HG03103 (cell line): ENCODE results near the gene TSPAN5.

Experiments used
- ATAC-seq: cut with Tn5 transposase; IDR thresholded peaks from one replicate; pipeline ENCODE4 v1.9.1; 2021; ENCODE audit warnings: low read depth; ENCODE audit not compliant: unreplicated experiment

Gene TSPAN5

DNA sequence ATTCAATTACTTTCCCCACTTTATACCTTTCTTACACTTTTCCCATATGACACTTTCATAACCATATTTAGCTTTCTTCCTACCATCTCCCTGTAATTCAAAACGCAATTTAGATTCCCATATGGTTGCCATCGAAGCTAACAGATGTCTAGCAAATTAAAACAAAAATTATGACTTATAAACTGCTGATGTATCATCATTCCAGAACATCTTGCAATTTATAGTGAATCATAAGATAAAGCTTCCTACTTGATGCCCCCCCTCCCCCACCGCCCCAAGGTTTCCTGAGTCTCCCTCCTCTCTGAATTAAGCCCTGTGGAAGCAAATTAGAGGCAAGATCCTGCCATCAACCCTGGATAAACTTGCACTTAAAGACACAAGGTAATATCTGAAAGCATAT is 5.4 kb downstream of the TSPAN5 start:
- no peak for ATAC-seq

DNA sequence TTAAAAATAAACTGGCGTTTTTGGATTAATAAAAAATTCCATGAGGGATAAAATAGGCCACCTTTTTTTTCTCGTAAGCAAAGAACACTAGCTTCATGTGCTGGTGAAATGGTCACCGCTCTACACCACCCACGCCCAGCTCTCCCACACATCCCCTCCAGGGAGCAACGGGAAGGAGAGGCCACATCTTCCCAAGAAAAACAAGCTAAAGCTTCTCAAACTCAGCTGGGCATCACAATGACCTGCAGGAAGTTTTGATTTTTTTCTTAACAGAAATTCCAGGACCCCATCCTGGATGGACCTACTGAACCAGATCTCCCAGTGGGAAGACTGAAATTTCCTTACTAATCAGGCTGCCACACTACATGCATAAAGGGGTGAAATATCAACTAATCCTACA is 9.8 kb downstream of the TSPAN5 start:
- no peak for ATAC-seq

DNA sequence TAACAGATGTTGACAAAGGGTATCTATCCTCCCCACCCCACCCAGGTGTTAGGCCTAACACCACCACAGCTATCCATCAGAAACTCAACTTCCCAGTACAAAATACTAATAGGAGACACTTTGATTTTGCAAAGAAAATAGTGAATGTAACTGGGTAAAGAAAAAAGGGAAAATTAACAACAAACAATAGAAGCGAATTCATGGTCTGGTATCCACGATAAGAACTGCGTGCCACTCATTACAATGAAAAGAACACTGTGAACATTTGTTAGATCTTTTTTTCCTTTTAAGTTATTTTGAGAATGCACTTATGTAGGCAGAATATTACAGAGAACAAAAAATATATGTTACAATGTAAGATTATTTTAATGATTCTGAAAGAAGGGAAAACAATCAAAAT is 12.0 kb downstream of the TSPAN5 start:
- no peak for ATAC-seq

- ATAC-seq = no peak
These were observed 12.9 kb downstream of the TSPAN5 start for GRCh38 chr4:98645527-98645926.

DNA sequence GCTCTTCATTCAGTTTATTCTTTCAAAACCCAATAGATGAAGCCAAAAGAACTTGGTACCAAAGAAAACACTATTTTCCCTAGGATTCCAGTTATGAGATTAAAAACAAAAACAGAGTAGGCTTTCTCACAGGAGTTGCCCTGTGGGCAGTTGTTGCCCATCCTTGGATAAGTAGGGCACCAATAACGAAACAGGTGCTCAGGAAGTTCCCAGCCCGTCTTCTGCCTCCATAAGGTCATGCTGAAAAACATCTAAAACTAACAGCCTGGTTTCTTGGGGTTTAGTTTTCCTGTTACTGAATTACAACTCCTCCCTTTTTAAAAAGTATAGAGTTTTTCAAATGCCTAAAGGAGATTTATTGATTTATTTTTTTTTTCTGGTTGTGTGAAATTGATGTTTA is 14.7 kb downstream of the TSPAN5 start:
- ATAC-seq = no peak

DNA sequence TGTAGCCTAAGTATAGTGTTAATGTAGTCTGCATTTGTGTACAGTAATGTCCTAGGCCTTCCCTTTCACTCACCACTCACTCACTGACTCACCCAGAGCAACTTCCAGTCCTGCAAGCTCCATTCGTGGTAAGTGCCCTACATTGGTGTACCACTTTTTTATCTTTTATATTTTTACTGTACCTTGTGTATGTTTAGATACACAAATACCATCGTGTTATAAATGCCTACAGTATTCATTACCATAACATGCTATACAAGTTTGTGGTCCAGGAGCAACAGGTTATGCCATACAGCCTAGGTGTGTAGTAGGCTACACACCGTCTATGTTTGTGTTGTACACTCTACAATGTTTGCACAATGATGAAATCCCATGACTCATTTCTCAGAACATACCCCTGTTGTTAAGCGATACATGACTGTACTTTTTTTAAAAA is 15.4 kb downstream of the TSPAN5 start:
- no peak for ATAC-seq

DNA sequence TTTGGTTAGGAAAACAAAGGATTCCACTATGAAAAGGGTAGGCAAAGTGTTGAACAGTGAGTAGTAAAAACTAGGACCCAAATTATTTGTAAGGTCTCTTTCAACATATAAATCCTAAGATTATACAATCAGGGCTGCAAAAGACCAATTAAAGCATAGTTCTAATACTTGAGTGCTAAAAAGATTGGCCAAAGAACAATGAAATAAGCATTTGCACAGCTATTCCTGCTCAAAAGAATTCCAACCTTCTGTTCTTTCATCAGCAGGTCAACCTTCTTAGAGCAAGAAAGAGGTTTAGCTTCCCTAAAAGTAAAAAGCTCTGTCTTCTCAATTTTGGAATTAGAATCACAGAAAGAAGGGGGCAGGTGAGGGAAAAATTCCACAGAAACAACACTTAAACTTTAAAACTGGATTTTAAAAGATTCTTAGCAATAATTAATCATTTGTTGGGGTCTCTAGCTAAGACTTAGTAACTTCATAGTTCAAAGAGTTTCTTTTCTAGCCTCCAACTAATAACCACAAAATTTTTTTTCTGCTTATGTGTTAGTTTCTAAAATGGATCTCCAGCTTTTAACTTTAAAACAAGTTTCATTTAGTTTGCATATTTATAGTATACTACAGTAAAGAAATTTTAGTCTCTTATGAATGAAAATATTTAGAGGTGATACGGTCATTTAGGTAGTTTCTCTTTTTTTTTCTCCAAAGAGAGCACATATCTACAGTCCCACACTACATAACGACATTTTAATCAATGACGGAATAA is 16.3 kb downstream of the TSPAN5 start:
- ATAC-seq = no peak

DNA sequence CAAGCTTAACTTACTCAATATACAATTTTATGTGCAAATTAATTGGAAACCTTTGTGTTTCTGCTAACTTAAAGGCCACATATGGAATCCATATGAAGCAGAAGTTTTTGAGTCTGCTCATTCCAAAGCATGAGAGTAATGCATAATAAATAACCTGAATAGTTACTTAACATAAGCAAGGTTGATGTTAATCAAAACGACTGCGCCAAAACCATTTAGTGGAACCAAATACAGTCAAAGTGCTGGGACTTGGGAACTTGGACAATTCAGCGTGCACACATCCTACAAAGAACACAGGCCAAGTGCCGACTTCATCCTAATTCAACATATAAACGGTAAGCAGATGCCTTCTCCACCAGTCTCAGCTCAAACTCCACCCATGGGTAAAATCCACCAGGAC is 17.0 kb downstream of the TSPAN5 start:
- no peak for ATAC-seq

- peak; percentile 56 for ATAC-seq
These were observed 18.9 kb downstream of the TSPAN5 start for GRCh38 chr4:98639523-98639922.

DNA sequence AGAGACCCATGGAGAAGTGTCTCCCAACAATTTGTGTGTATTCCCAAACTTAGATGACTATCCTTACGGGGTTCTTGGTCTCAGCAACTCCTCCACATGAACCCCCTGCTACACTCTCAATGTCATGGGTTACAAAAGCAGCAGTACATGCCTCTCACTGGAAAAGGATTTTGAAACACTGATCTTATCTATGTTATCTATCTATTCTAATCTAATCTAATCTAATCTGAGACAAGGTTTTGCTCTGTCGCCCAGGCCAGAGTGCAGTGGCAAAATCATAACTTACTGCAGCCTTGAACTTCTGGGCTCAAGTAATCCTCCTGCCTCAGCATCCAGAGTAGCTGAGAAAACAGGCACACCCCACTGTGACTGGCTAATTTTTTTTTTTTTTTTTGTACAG is 19.3 kb downstream of the TSPAN5 start:
- ATAC-seq = no peak

DNA sequence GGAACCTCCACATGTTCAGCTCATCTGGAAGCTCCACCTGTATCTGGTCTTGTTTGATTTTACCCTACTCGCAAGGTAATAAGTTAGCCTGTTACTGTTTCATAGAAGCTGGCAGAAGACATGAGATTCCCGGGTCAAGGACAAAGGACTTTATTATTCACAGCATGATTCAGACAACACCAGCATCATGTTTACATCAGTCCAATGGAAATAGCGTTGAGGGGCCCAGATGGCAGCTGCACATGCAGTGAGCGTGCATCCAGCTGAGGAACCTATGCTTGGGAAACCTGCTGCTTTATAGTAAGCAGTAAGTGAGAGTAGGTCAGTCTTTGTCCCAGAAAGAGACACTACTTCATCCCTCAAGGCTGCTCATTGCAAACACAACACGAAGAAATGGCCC is 19.8 kb downstream of the TSPAN5 start:
- no peak for ATAC-seq

DNA sequence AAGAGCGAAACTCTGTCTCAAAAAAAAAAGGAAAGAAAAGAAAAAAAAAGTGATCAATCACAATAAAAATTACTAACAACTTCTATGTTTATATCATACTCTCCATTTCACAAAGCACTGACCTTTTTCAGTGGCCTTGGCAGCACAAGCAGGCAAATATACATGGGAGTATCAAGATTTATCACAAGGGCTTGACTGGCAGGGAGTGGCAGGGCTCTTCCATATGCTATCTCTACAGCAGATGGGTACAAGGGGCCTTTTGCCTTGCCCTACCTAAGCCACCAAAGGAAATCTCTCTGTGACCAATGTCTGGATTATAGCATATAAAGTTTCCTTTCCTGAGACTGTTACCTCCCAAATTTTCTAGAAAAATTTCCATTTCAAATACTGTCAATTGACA is 24.4 kb downstream of the TSPAN5 start:
- ATAC-seq = no peak

DNA sequence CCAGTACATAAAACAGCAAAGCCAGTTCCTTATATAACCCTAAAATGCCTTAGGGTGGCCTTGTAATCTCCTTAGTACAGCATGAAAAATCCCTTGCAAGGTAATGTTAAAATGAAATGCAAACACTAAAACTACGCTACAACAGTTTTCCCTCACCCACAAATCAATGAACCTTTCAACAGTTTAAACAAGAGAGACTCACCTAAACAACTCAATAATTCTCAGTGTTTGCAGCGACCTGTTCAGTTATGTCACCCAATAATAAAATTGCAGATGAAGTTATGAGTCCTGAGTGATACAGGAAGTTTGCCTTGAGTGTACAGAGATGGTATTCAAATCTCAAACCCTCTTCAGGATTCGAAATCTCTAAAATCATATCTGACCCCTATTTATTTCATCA is 25.3 kb downstream of the TSPAN5 start:
- ATAC-seq = no peak

DNA sequence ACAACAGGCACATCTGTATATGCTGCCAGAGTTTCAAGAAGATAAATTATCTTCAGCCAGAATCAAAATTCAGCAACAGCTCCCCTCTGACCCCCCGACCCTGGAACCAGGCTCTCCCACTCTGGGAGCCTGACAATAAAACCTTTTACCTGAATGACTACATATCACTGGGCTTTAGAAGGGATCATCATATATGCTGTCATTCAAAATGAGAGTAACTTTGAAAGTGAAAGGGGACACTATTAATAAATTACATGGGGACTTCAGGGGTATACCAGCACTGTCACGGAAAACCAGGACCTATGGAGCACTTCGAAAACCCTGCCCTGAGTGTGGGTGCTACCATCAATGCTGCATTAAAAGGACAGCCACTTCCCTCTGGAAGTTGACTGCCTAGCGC is 26.2 kb downstream of the TSPAN5 start:
- no peak for ATAC-seq

DNA sequence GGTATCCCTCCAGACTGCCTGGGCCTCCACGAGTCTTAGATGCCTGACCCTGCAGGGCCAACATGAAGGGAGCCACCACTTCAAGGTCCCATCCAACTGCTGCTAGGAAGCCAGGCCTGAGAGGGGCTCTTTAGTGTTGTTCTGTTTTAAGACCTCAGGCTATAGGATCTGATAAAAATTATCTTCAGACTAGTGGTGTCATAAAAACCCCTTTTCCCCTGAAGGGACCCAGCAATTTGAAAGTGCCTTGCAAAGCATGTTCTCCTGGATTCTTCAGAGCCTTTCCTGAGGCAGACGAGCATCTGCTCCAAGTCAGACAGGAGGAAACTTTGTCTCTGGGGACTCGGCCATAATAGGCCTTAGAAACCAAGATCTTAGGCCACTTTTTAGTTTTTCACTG is 26.9 kb downstream of the TSPAN5 start:
- ATAC-seq = no peak

DNA sequence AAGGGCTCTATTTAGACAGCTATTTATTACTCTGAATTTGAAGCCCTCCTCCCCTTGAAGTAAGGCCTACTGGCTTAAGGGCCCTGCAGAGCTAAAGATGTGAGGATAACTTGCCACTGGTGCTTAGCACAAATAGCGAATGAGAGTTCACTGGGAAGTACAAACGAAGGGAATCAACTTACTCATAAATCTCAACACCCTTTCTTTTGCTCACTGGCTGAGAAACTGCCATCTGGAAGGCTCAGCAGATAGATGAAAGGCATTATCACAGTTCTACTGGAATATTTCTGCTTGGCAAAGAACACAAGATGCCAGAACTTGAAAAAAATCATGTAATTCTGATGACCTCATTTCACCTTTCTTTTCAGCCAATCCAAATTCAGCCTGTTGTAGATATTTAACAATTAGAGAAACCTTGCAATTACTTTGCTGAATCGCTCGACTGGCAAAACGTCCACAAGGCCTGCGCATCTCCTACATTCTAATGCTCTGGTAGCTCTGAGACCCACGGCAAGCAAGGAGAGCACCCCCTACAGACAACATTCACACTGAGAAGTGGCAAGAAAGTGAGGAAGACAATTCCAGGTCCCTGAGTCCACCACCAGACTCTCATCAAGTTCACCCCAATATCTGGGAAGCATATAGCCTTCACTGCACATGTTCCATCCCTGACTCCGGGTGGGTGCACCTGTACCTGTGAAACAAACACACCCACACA is 27.5 kb downstream of the TSPAN5 start:
- ATAC-seq = no peak

DNA sequence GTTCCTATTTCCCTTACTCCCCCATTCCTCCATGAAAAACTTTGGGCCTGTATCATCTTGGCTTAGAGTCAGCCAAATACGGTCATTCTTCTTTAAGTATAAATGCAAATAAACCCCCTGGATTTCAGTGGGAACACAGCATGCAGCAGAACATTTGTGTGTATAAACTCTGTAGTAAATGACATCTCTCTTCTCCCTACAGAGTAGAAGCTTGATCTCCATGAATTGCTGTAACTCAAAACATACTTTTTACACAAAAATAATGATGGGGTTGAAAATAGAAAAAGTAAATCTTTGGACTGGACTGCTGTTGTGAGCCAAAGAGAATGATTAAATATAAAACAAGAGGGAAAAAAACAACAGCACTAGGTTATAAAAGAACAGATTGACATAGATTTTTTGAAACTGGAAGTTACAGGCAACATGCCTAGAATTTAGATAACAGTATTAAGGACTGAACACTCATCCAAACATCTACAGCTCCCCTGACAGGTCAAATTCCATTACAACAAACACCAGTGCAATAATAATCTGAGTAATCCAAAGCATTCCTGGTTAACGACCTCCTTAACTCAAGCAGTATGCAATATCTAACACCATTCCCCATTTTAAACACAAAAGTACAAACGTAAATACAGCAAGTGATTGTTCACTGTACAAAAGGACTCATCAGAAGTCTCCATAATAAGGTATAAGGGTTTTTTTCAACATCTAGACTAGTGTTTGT is 30.7 kb downstream of the TSPAN5 start:
- no peak for ATAC-seq

- no peak for ATAC-seq
These were observed 32.1 kb downstream of the TSPAN5 start for GRCh38 chr4:98626350-98626749.

DNA sequence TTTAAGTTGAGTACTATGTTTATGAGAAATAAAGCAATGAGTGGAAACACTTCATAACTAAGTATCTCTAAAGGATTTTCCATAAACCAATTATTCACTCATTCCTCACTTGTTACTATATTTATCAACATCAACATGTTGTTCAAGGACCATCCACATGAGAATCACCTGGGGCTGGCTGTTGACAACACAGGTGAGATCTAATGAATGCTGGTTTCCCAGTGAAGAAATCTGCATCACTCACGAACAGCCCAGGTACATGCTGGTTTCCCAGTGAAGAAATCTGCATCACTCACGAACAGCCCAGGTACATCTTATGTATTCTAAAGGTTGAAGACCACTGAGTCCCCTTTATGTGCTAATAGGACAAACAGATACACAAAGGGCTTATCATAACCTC is 32.5 kb downstream of the TSPAN5 start:
- ATAC-seq = no peak

DNA sequence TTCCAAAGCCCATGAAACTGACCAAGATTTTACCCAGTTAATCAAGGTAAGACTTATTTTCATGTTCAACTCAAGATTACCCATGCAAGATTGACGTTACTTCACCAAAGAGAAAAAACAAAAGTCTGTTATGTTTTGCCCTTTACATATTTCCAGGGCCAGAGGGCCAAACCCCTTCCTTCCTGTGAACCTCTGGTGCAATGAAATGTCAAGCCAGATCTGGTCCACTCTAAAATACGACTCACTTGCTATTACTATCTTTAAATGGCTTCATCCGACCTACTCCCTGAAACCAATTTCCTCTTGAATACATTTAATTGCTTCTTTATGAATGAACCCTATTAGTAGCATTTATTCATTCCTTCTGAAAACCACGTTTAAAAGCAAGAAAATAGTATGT is 33.0 kb downstream of the TSPAN5 start:
- ATAC-seq = no peak

- ATAC-seq = no peak
These were observed 33.8 kb downstream of the TSPAN5 start for GRCh38 chr4:98624642-98625041.

- ATAC-seq = no peak
These were observed 34.3 kb downstream of the TSPAN5 start for GRCh38 chr4:98624144-98624543.
